ENCODE data around the gene PACS2.

The PACS2 gene

GRCh38 chr14:105426416-105427130, 112.0 kb downstream of the PACS2 start:
- DNase-seq: no peak

- no peak for DNase-seq
Measured at GRCh38 chr14:105427412-105427811, 112.9 kb downstream of the PACS2 start.

- DNase-seq: no peak
Measured at GRCh38 chr14:105427936-105428485, 113.5 kb downstream of the PACS2 start.

DNA sequence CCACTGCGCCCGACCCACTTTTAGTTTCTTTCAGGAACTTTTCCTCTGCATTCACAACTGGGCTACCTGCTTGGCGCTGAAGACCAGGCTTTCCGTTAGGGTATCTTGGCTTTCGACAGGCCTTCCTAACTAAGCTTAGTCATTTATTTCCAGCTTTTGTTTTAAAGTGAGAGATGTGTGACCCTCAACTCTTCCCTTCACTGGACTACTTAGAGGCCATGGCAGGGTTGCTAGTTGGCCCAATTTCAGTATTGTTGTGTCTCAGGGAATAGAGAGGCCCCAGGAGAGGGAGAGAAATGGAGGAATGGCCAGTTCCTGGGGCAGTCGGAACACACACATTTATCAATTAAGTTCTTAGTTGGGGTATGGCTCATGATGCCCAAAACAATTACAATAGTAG, 115.5 kb downstream of the PACS2 start:
- DNase-seq: no peak

GRCh38 chr14:105430565-105430964, 116.0 kb downstream of the PACS2 start:
- no peak for DNase-seq

DNA sequence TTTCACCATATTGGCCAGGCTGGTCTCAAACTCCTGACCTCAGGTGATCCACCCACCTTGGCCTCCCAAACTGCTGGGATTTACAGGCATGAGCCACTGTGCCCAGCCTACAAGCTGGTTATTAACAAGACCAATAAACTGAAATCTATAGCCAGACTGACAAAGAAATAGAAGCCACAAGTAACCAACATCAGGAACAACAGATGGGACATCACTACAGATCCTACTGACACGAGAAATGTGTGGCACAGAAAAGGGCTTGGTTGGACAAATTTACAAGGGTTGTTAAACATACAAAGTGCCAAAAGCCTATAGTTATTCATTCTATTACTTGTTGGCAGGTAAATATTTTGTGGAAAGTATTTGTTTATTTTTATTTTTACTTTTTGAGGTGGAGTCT, 116.7 kb downstream of the PACS2 start:
- DNase-seq: no peak

DNA sequence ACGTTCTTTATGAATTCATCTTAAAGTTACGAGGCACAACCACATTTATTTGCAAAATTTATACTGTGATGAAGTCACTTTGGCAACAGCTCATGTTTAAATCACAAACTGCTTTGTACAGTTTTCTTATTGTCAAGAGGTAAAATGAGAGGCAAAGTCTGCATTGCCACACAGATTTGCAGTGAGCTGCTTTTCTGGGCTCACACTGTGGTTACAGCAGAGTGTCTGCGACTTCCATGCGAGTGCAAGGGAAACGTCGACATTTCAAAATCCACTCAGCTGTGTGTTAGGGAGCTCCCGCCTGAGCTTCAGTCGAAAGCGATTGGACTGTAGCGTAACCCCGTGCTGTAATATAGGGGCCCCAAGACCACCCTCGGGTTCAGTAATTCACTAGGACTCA, 118.1 kb downstream of the PACS2 start:
- no peak for DNase-seq

DNA sequence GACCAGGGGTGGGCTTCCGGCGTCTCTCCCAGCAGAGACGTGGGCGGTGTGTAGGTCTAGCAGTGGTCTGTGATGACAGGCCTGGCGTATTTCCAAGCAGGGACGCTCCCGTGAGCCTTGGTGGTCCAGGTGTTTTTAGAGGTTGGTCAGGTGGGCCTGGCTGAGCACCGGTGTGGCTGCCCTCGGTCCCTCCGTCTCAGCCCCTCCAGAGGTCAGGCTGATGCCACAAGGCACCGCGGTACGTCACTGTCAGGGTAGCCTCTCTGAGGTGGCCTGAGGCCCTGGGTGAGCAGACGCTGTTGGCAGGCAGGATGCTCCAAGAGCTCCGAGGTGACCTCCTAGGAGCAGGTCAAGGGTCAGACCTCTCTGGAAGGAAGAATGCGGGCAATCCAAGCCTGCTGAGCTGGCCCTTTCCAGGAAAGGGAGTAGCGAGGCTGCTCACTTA, 118.6 kb downstream of the PACS2 start:
- DNase-seq: no peak

DNA sequence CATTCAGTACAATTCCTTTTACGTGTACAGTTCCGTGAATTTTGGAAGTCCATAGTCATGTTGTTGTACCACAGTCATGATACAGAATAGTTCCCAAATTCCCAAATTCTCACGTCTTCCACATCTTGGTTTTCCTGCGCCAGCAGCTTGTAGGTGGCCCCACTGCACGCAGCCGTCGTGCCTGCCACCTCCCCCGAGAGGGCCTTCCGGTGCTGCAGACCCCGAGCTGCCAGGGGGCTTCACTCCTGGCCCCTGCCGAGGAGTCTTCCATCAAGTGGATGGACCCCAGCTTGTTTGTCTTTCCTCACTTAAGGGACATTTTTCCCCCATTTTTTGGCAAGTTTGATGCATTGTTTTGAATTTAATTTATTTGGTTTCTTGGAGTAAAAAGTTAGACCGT, 121.9 kb downstream of the PACS2 start:
- no peak for DNase-seq

DNA sequence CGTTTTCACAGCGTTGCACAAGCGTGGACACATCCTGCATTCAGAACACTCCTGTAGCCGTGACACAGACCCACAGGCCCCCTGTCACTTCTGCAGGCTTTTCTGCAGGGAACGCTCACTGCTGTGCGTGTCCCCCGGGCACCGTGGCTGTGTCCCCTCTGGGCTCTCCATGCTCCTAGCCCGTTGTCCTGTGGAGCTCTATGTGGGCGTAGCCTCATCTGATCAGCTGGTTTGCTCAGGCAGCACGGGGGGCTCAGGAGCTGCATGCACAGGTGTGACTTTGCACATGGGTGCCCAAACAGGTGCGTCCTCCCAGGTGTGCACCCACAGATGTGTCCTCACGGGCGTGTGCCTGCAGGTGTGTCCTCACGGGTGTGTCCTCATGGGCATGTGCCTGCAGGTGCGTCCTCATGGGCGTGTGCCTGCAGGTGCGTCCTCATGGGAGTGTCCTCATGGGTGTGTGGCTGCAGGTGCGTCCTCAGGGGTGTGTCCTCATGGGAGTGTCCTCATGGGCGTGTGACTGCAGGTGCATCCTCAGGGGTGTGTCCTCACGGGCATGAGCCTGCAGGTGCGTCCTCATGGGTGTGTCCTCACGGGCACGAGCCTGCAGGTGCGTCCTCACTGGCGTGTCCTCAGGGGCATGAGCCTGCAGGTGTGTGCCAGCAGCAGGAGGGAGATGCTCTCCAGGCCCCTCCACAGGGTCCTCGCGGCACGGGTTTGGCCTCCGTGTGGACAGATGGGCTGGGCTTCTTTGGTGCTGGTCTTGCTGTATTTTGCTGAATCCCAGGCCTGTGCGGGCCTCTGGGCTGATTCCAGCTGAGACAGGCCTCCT, 122.6 kb downstream of the PACS2 start:
- DNase-seq: no peak

DNA sequence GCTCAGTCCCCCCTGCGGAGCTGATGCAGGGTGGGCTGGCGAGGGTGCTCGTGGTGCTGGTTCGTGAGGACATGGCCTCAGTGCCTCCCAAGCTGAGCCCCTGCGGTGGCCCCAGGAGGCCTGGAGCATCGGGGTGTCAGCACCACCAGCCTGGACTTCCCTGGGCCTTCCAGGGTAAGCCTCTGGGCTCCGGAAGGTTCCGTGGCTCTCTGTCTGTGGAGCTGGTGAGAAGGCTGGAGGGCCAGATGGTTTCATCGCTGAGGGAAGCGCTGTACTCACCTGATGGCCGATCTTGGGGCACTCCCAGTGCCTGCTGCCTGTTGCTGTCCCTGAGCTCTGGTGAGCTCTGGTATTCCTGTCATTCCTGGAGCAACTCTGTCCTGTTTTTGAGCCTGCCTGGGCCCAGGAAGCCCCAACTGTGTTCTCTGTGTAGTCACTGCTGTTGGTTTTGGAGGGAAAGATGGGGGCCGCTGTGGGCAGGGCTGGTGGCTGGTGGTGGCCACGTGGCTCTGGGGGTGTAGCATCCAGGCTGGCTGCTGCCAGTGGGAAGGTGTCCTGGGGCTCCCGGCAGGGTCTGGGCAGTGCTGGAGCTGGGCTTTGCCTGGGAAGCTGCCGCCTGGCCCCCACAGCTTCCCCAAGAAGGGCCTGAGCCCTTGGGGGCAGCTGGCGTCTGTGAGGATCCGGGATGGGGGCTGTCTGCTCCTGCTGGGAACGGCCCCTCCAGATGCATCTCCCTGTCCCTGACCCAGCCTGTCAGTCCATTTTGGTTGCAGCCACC, 123.4 kb downstream of the PACS2 start:
- no peak for DNase-seq

DNA sequence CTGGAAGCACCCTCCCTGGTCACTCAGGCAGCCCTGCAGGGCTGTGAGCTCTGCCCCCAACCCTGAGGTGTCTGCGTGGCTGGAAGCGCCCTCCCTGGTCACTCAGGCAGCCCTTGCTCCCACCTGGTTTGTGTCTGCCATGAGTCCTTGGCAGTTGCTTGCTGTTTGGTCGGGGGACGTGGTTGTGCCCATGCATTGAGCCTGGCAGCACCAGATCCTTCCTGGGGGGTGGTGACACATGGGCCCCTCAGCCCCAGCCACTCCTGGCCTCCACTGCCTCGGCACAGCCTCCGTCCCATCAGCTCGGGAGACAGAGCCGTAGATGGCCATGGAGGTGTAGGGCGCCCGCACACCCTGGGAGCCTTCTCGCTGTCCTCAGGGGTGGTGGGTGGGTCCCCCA, 124.6 kb downstream of the PACS2 start:
- no peak for DNase-seq

DNA sequence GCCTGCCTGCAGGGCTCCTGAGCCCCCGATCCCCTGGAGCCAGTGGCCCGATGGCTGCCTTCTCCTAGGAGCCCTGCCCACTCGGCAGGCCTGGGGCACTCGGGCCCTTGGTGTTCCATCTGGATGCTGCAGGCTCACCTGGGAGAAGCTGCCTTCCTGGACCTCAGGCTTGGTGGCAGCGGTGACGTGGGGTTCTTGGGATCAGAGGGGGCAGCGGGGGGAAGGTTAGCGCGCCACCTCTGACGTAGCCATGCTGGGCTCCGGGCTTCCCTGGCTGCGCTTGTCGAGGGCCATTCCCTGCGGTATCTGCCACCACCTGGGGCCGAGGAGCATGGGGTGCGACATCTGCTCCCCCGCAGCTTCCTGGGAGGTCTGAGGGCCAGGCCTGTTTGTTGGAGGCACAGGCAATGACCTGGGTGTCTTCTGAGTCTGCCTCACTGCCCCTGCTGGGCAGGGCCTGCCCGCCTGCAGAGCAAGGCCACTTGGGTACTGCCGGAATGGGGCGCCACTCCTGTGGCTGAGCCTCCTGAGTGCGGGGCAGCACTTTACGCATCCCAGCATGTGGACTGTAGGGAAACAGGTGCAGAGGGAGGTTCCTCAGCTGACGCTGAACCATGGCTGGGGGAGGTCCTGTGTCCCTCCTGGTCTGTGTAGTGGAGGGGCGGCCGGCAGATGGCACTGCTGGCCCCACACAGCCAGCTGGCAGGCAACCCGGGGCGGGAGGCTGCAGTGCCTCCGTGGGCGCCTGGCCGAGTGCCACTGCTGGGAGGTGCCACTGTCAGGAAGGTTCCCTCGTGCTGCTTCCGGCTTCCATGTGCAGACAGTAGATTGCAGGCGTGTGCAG, 125.4 kb downstream of the PACS2 start:
- DNase-seq: no peak

- no peak for DNase-seq
Measured at GRCh38 chr14:105440554-105440900, 126.0 kb downstream of the PACS2 start.

- DNase-seq: no peak
Measured at GRCh38 chr14:105440992-105441391, 126.4 kb downstream of the PACS2 start.

DNA sequence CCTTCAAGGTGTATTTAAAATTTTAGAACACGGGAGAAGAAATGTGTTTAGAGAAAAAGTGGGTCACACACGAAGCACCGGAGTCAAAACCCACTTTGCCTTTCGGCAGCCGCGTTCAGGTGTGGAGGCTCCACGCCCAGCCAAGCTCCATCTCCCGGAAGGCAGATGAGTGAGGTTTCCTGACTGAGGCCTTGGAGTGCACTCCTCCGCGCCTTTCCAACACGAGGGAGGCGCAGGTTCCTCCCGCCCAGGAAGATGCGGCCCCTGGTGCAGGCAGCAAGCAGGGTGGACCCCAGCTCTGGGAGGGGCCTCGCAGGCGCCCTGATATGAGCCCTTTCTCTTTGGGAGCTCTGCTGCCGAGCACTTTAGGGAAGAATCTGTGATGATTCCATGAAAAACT, 127.6 kb downstream of the PACS2 start:
- no peak for DNase-seq

DNA sequence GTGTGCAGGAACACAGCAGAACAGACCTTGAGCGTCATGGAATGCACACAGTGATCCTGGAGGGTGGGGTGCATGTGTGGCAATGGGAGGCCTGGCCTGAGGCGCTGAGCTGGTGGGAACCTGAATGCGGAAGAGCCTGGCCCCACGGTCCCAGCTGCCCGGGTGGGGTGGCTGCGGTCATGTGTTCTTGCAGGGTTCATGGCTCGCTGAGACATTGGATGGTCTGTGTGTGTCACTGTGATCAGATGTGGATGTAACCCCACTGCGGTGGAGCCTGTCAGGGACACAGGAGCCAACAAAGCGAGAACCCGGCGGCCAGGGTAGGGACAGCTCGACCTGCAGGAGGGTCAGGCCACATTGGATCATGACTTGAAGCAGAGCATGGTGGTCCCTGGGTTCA, 128.3 kb downstream of the PACS2 start:
- no peak for DNase-seq

DNA sequence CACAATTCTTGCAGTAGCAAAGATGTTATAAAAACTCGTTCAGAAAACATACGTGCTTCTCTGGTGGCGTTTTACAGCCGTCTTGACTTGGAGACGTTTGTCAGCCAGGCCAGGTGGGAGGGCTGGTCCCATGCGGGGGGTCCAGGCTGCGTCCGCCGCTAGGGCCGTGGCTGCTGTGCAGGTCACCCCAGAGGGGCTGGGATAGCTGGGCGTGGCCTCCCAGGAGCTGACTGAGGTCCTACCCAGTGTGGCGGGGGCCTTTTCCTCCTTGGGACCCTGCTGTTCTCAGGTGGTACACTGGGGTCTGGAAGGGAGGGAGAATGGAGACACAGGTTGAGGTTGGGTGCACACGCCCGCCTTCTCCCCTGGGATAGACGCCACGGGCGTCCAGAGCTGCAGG, 130.3 kb downstream of the PACS2 start:
- no peak for DNase-seq

DNA sequence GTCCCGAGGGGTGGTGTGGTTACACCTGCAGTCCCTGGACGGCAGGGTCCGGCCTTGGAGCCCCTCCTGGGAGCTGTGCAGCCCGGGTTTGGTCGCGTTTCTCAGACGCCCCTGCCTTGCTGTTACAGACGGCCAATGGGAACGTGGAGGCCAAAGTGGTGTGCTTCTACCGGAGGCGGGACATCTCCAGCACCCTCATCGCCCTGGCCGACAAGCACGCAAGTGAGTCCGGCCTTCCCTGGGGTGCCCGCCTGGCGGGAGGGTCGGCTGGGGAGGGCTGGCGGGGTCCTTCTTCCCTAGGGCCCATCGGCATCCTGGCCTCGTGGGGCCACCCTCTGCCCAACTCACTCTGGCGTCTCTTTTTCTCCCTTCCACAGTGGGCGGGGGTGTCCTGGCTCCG, 130.7 kb downstream of the PACS2 start:
- no peak for DNase-seq

DNA sequence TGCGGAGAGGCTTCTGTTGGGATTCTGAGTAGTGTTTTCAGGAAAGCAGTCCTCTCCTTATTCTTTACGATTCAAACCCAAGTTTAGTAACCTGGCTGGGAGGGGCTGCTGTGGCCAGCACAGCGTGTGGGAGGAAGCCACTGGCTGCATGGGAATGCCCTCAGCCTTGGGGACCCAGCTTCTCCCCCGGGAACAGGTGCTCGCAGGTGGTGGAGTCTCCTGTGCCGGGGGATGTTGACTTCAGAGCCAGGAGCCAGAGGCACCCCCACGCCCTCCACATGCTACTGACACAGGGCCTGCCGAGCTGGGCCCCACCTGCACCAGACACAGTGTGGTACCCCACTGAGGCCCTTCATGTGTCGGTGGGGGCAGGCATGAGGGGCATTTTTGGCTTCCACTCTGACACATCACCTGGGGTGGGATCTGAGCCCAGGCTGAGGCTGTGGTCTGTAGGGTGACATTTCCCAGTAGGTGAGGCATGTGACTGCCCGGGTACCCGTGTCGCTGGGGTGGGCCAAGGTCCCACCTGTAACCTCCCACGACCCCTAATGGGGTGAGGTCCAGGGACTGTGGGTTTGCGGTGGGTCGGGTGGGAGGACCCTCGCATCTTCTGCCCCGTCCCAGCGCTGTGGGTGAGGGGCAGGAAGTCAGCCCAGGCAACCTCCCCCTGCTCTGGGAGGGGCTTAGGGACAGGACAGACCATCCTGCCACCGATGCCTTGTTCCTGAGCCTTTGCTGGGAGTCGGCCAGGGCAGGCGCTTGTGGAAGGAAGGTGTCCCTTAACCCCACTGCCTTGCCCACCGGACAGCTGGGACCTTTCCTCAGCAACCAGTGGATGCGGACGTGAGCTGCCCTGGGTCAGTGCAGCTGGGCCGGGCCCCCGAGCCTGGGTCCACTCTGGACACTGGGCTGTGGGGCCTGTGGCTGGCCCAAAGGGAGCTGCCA, 131.6 kb downstream of the PACS2 start:
- no peak for DNase-seq

GRCh38 chr14:105446971-105447370, 132.4 kb downstream of the PACS2 start:
- no peak for DNase-seq

Measured in activated naive CD4-positive, alpha-beta T cell (primary cell).